ENCODE measurements around the gene PSD4. TPM values are rescaled to one million over a fixed set of nuclear protein-coding genes. Genes with fewer than 3 reads are reported as not detected.

PSD4 gene
- polyA plus RNA-seq, 1 of the 3 experiments (the other 2 are of a cell fraction): 0.35 TPM

GRCh38 chr2:113219889-113220641 is 46.3 kb downstream of the PSD4 start:
- Histone ChIP-seq H3K9me2 (no peaks in the 10 kb centered on the region), H3K4me2 (no peak overlapping the region), H3K4me1 (ENCODE audit: control insufficient read depth in 1 of 2, insufficient read depth in 2 of 2, low read depth in 1 of 2, low read length in 1 of 2) (no peaks in the 10 kb centered on the region; a peak in 1 of 4 replicates), H3K79me2 (ENCODE audit: insufficient read depth) (no peaks in the 10 kb centered on the region), H3K9ac (no peak overlapping the region), H4K20me1 (ENCODE audit: insufficient read depth) (no peaks in the 10 kb centered on the region), H3K9me3 (no peaks in the 10 kb centered on the region), H2AFZ (ENCODE audit: low read depth) (no peak overlapping the region), H3K27ac (ENCODE audit: low read depth in 2 of 2, low read length in 1 of 2) (no peak overlapping the region), H3K4me3 (ENCODE audit: low read depth in 2 of 2, low read length in 1 of 2) (no peak overlapping the region), H3F3A (replicated peaks; ENCODE audit: insufficient read depth) (no peaks in the 10 kb centered on the region), H3K36me3 (replicated peaks in 1 of 2; ENCODE audit: control insufficient read depth in 1 of 2, insufficient read depth in 2 of 2, low read length in 1 of 2) (no peaks in the 10 kb centered on the region), H3K27me3 (ENCODE audit: insufficient read depth) (no peaks in the 10 kb centered on the region)
- CTCF ChIA-PET: interaction anchor here (1.1 to 3.7 kb wide), 6 partner anchors 12 to 84 kb away, joined by 3 to 11 read pairs (median 4); no protein-coding TSS in a partner anchor
- POLR2A ChIA-PET: no interaction called here
- DNase-seq: no peak
- 68% methylated on average over 6 of the region's 6 CpGs for WGBS (ENCODE audit: low lambda C conversion rate)
- TF ChIP-seq PBX3 (IDR thresholded peaks at IDR 0.05) (no peak), MXI1 (IDR thresholded peaks at IDR 0.05; ENCODE audit: low read depth, low read length) (no peak), FOXM1 (IDR thresholded peaks at IDR 0.05; ENCODE audit: low read depth) (no peak), EZH2phosphoT487 (IDR thresholded peaks at IDR 0.05; ENCODE audit: borderline replicate concordance, low read depth) (no peak), TCF12 (IDR thresholded peaks at IDR 0.05) (no peak)
- TF ChIP-seq, protein P1, sequence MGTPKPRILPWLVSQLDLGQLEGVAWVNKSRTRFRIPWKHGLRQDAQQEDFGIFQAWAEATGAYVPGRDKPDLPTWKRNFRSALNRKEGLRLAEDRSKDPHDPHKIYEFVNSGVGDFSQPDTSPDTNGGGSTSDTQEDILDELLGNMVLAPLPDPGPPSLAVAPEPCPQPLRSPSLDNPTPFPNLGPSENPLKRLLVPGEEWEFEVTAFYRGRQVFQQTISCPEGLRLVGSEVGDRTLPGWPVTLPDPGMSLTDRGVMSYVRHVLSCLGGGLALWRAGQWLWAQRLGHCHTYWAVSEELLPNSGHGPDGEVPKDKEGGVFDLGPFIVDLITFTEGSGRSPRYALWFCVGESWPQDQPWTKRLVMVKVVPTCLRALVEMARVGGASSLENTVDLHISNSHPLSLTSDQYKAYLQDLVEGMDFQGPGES (IDR thresholded peaks at IDR 0.05; ENCODE audit: low read depth, low read length): no peak

DNA sequence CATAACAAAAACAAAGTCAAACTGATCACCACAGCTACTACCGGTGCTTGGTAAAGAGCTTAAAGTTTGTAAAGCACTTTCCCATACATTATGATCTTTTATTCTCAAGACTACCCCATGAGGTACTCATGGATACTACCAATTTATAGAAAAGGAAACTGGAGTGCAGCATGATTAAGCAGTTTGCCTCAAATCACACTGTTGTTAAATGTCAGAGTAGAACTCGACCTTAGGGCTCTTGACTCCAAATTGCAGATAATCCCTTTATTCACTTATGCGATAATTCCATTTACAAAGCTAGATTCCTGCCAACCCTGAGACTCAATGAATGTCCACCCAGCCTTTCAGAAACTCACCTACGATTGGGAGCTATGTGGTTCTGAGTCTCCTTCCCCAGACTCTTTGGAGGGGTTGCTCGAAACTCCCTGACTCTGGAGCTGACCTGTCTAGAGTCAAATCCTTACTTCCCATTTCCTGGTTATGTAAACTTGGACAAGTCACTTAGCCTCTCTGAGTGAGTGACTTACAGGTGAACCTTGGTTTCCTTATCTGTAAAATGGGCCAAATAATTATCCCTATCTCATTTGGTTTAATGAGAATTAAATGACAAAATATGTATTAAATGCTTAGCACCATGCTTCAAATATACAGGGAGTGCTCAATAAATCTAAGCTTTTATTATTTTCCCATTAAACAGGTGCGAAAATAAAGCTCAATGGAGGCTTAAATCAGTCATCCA is 47.4 kb downstream of the PSD4 start:
- H4K20me1 ChIP-seq (ENCODE audit: insufficient read depth): no peaks in the 10 kb centered on the region
- peaks cover 0 to 4% of the 10 kb centered on the region in 2 experiments; a peak in 2 of 4 replicates for H3K4me1 ChIP-seq (ENCODE audit: control insufficient read depth in 1 of 2, insufficient read depth in 2 of 2, low read depth in 1 of 2, low read length in 1 of 2)
- H3K4me3 ChIP-seq (ENCODE audit: low read depth in 2 of 2, low read length in 1 of 2): no peak overlapping the region
- no peaks in the 10 kb centered on the region for H3K79me2 ChIP-seq (ENCODE audit: insufficient read depth)
- H3K4me2 ChIP-seq: no peak overlapping the region
- no peaks in the 10 kb centered on the region for H3K9me2 ChIP-seq
- no peaks in the 10 kb centered on the region for H3F3A ChIP-seq (replicated peaks; ENCODE audit: insufficient read depth)
- H3K9me3 ChIP-seq: no peaks in the 10 kb centered on the region
- no peaks in the 10 kb centered on the region for H3K27me3 ChIP-seq (ENCODE audit: insufficient read depth)
- H2AFZ ChIP-seq (ENCODE audit: low read depth): no peak overlapping the region
- no peak overlapping the region for H3K9ac ChIP-seq
- no peaks in the 10 kb centered on the region for H3K36me3 ChIP-seq (replicated peaks in 1 of 2; ENCODE audit: control insufficient read depth in 1 of 2, insufficient read depth in 2 of 2, low read length in 1 of 2)
- WGBS (ENCODE audit: low lambda C conversion rate): 55% methylated on average over 6 of the region's 6 CpGs
- H3K27ac ChIP-seq (ENCODE audit: low read depth in 2 of 2, low read length in 1 of 2): no peak overlapping the region
- POLR2A ChIA-PET: no interaction called here
- no peak for DNase-seq
- CTCF ChIA-PET: interaction anchor here (0.7 to 3.7 kb wide), 7 partner anchors 9 to 85 kb away, joined by 3 to 11 read pairs (median 4); no protein-coding TSS in a partner anchor
- TF ChIP-seq RFX5 (IDR thresholded peaks at IDR 0.05; ENCODE audit: low read length) (no peak), MAX (IDR thresholded peaks at IDR 0.05; ENCODE audit: low read depth) (no peak), REST (IDR thresholded peaks at IDR 0.05; ENCODE audit: low read depth, low read length) (no peak), POLR2AphosphoS5 (IDR thresholded peaks at IDR 0.05; ENCODE audit: low read depth, low read length) (no peak), FOXM1 (IDR thresholded peaks at IDR 0.05; ENCODE audit: low read depth) (no peak), RAD21 (IDR thresholded peaks at IDR 0.05; ENCODE audit: low read length) (no peak), TCF12 (IDR thresholded peaks at IDR 0.05) (no peak), FOSL2 (IDR thresholded peaks at IDR 0.05; ENCODE audit: borderline replicate concordance, low read depth) (no peak), CHD2 (IDR thresholded peaks at IDR 0.05; ENCODE audit: low read length, partially characterized antibody) (no peak)
- TF ChIP-seq, protein P1 (IDR thresholded peaks at IDR 0.05; ENCODE audit: low read depth, low read length): no peak
- TF ChIP-seq, protein P2, sequence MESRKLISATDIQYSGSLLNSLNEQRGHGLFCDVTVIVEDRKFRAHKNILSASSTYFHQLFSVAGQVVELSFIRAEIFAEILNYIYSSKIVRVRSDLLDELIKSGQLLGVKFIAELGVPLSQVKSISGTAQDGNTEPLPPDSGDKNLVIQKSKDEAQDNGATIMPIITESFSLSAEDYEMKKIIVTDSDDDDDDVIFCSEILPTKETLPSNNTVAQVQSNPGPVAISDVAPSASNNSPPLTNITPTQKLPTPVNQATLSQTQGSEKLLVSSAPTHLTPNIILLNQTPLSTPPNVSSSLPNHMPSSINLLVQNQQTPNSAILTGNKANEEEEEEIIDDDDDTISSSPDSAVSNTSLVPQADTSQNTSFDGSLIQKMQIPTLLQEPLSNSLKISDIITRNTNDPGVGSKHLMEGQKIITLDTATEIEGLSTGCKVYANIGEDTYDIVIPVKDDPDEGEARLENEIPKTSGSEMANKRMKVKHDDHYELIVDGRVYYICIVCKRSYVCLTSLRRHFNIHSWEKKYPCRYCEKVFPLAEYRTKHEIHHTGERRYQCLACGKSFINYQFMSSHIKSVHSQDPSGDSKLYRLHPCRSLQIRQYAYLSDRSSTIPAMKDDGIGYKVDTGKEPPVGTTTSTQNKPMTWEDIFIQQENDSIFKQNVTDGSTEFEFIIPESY (IDR thresholded peaks at IDR 0.05; ENCODE audit: borderline replicate concordance, low read depth): no peak

Data from SK-N-SH (cell line).